RCC 7860 (cell line): ENCODE measurements around the gene PCDHGA5.
"Not testable (repeated sequence)": the region's sequence is repeated elsewhere in the genome, so short reads cannot be mapped to it uniquely, and the experiment has no call there.

ENCODE experiments used
- DNase-seq: peaks from one replicate; pipeline ENCODE4 v3.0.0-alpha.2; 2015; ENCODE audit warnings: low spot score
- FAIRE-seq: peaks from 2 replicates; lab custom pipeline; 2012; peaks lifted over from hg19 to GRCh38; lab: Jason Lieb, UNC

Gene PCDHGA5

GRCh38 chr5:141363952-141364660, at the start of gene PCDHGA5:
PCDHGA5 (plus strand) TSS chr5:141364162; CDS start chr5:141364331, 169 bp downstream.
- FAIRE-seq: no peak
- no peak for DNase-seq

- FAIRE-seq, DNase-seq: not testable (repeated sequence)
These were observed 47.0 kb upstream of the PCDHGA5 start for GRCh38 chr5:141316963-141317362.

GRCh38 chr5:141319202-141319601, 44.8 kb upstream of the PCDHGA5 start:
- no peak for DNase-seq

GRCh38 chr5:141319699-141320098, 44.3 kb upstream of the PCDHGA5 start:
- DNase-seq (no peak), FAIRE-seq (no peak)

More at GRCh38 chr5:141319202-141319601, 44.8 kb upstream of the PCDHGA5 start:
- FAIRE-seq: no peak

- peak; percentile 84 for DNase-seq
- FAIRE-seq: peak; percentile 72
These were observed 43.5 kb upstream of the PCDHGA5 start, which contains the start of gene TAF7 for GRCh38 chr5:141320225-141321169. TAF7 (minus strand) TSS chr5:141320784; CDS start chr5:141320044, 740 bp downstream.

GRCh38 chr5:141322261-141322660, 41.7 kb upstream of the PCDHGA5 start:
- DNase-seq (no peak), FAIRE-seq (no peak)

- no peak for FAIRE-seq
- DNase-seq: no peak
These were observed 37.7 kb upstream of the PCDHGA5 start for GRCh38 chr5:141326088-141326854.

GRCh38 chr5:141328231-141328630, 35.7 kb upstream of the PCDHGA5 start:
- no peak for FAIRE-seq

GRCh38 chr5:141330299-141331080, 33.5 kb upstream of the PCDHGA5 start, which contains the start of gene PCDHGA1:
PCDHGA1 (plus strand) TSS chr5:141330514.
- DNase-seq: no peak
- no peak for FAIRE-seq

More at GRCh38 chr5:141328231-141328630, 35.7 kb upstream of the PCDHGA5 start:
- no peak for DNase-seq

GRCh38 chr5:141332571-141332970, 31.4 kb upstream of the PCDHGA5 start:
- FAIRE-seq, DNase-seq: not testable (repeated sequence)

- no peak for FAIRE-seq
- DNase-seq: no peak
These were observed 25.2 kb upstream of the PCDHGA5 start, which contains the start of gene PCDHGA2 for GRCh38 chr5:141338538-141339306. PCDHGA2 (plus strand) TSS chr5:141338760.

- not testable (repeated sequence) for FAIRE-seq
These were observed 23.1 kb upstream of the PCDHGA5 start for GRCh38 chr5:141340781-141341354.

GRCh38 chr5:141342773-141343172, 21.2 kb upstream of the PCDHGA5 start:
- FAIRE-seq (no peak), DNase-seq (no peak)

More at GRCh38 chr5:141340781-141341354, 23.1 kb upstream of the PCDHGA5 start:
- not testable (repeated sequence) for DNase-seq

GRCh38 chr5:141343242-141343952, 20.6 kb upstream of the PCDHGA5 start, which contains the start of gene PCDHGA3:
PCDHGA3 (plus strand) TSS chr5:141343829; CDS start chr5:141344034, 205 bp downstream.
- DNase-seq (no peak), FAIRE-seq (no peak)

GRCh38 chr5:141343953-141344463, 20.0 kb upstream of the PCDHGA5 start:
- no peak for FAIRE-seq

GRCh38 chr5:141345327-141345726, 18.6 kb upstream of the PCDHGA5 start:
- DNase-seq: no peak
- no peak for FAIRE-seq

More at GRCh38 chr5:141343953-141344463, 20.0 kb upstream of the PCDHGA5 start:
- no peak for DNase-seq

- not testable (repeated sequence) for DNase-seq, FAIRE-seq
These were observed 17.9 kb upstream of the PCDHGA5 start for GRCh38 chr5:141346017-141346416.
